Skeletal muscle tissue (tissue), 4 donors: Measurements from ENCODE around the gene CLPSL1. TPM values are rescaled to one million over a fixed set of nuclear protein-coding genes. Genes with fewer than 3 reads are reported as not detected.

ENCODE experiments used
- H3K27ac ChIP-seq: one replicate; pipeline ENCODE4 v1.7.0; 2013; ENCODE audit warnings: mild to moderate bottlenecking, low read depth, low read length, inconsistent platforms
- H3K27me3 ChIP-seq, 3 donors: one replicate each; pipeline ENCODE4 v1.7.0; 2013; ENCODE audit warnings: low read length in 3 of 3; ENCODE audit not compliant: control insufficient read depth in 3 of 3, insufficient read depth in 3 of 3
- H3K36me3 ChIP-seq, 3 donors: one replicate each; pipeline ENCODE4 v1.7.0; 2013; ENCODE audit warnings: low read length in 3 of 3; ENCODE audit not compliant: control insufficient read depth in 3 of 3, insufficient read depth in 3 of 3
- H3K4me1 ChIP-seq, 3 donors: one replicate each; pipeline ENCODE4 v1.7.0; 2013; ENCODE audit warnings: low read length in 3 of 3, mild to moderate bottlenecking in 3 of 3; ENCODE audit not compliant: control insufficient read depth in 3 of 3, insufficient read depth in 3 of 3
- H3K4me3 ChIP-seq, 3 donors: one replicate each; pipeline ENCODE4 v1.7.0; 2013; ENCODE audit warnings: low read length in 3 of 3
- H3K9ac ChIP-seq, 3 donors: one replicate each; pipeline ENCODE4 v1.7.0; 2013; ENCODE audit warnings: low read length in 3 of 3, mild to moderate bottlenecking in 3 of 3, moderate library complexity in 2 of 3, low read depth in 1 of 3
- H3K9me3 ChIP-seq, 3 donors: one replicate each; pipeline ENCODE4 v1.7.0; 2013; ENCODE audit warnings: low read length in 3 of 3; ENCODE audit not compliant: control insufficient read depth in 3 of 3
- total RNA-seq: library from RNA; depleted of rRNA; stranded (reverse); fragments of >200 nt; gene quantifications from one replicate; pipeline ENCODE4 v1.2.3, GENCODE V29; 2014
- donor health status: Osteomylitis.

CLPSL1 gene
- total RNA-seq, 1 donor from 2014 or later: not detected

GRCh38 chr6:35790683-35791082 is 9.9 kb downstream of the CLPSL1 start:
- Histone ChIP-seq H3K4me3 (no peak overlapping the region), H3K27ac (no peak overlapping the region), H3K9me3 (no peaks in the 10 kb centered on the region), H3K4me1 (no peaks in the 10 kb centered on the region), H3K36me3 (no peaks in the 10 kb centered on the region), H3K27me3 (peaks cover 19 to 42% (median 25%) of the 10 kb centered on the region in 3 donors), H3K9ac (no peak overlapping the region)

- H3K9ac ChIP-seq: no peak overlapping the region
- H3K9me3 ChIP-seq: no peaks in the 10 kb centered on the region
- H3K27me3 ChIP-seq: peaks cover 0 to 21% (median 9%) of the 10 kb centered on the region in 3 donors
- no peak overlapping the region for H3K27ac ChIP-seq
- no peak overlapping the region for H3K4me3 ChIP-seq
- no peaks in the 10 kb centered on the region for H3K36me3 ChIP-seq
- H3K4me1 ChIP-seq: no peaks in the 10 kb centered on the region
These were observed 14.0 kb downstream of the CLPSL1 start for GRCh38 chr6:35794536-35795452.

- Histone ChIP-seq H3K36me3 (no peaks in the 10 kb centered on the region), H3K9ac (no peak overlapping the region), H3K4me3 (no peak overlapping the region), H3K27me3 (peaks cover 0 to 21% (median 9%) of the 10 kb centered on the region in 3 donors), H3K27ac (no peak overlapping the region), H3K9me3 (no peaks in the 10 kb centered on the region), H3K4me1 (no peaks in the 10 kb centered on the region)
These were observed 14.7 kb downstream of the CLPSL1 start for GRCh38 chr6:35795453-35796071.

- Histone ChIP-seq H3K4me1 (no peaks in the 10 kb centered on the region), H3K27ac (no peak overlapping the region), H3K9me3 (no peaks in the 10 kb centered on the region), H3K27me3 (peaks cover 0 to 21% (median 9%) of the 10 kb centered on the region in 3 donors), H3K9ac (no peak overlapping the region), H3K4me3 (no peak overlapping the region), H3K36me3 (no peaks in the 10 kb centered on the region)
These were observed 15.4 kb downstream of the CLPSL1 start for GRCh38 chr6:35796236-35796635.

- H3K4me3 ChIP-seq: no peak overlapping the region
- no peaks in the 10 kb centered on the region for H3K4me1 ChIP-seq
- no peak overlapping the region for H3K9ac ChIP-seq
- no peaks in the 10 kb centered on the region for H3K9me3 ChIP-seq
- H3K36me3 ChIP-seq: no peaks in the 10 kb centered on the region
- peaks cover 0 to 15% (median 9%) of the 10 kb centered on the region in 3 donors for H3K27me3 ChIP-seq
- no peak overlapping the region for H3K27ac ChIP-seq
These were observed 17.2 kb downstream of the CLPSL1 start for GRCh38 chr6:35797837-35798526.

- Histone ChIP-seq H3K27ac (no peak overlapping the region), H3K27me3 (peaks cover 0 to 15% (median 9%) of the 10 kb centered on the region in 3 donors), H3K9me3 (no peaks in the 10 kb centered on the region), H3K36me3 (no peaks in the 10 kb centered on the region), H3K4me1 (no peaks in the 10 kb centered on the region), H3K4me3 (no peak overlapping the region), H3K9ac (no peak overlapping the region)
These were observed 17.9 kb downstream of the CLPSL1 start for GRCh38 chr6:35798706-35799105.

- H3K4me1 ChIP-seq: no peaks in the 10 kb centered on the region
- no peak overlapping the region for H3K27ac ChIP-seq
- peaks cover 8 to 17% (median 12%) of the 10 kb centered on the region in 3 donors for H3K27me3 ChIP-seq
- H3K4me3 ChIP-seq: no peak overlapping the region
- H3K9ac ChIP-seq: no peak overlapping the region
- H3K36me3 ChIP-seq: no peaks in the 10 kb centered on the region
- no peaks in the 10 kb centered on the region for H3K9me3 ChIP-seq
These were observed 20.3 kb downstream of the CLPSL1 start for GRCh38 chr6:35801148-35801547.

- no peak within 1 kb of the TSS for H3K9ac ChIP-seq
- peak within 1 kb of the TSS in 1 of 3 donors; percentile 29 for H3K4me3 ChIP-seq
- H3K27ac ChIP-seq: no peak within 1 kb of the TSS
- no peaks in the 10 kb centered on the region for H3K4me1 ChIP-seq
- H3K36me3 ChIP-seq: no peaks in the 10 kb centered on the region
- no peaks in the 10 kb centered on the region for H3K9me3 ChIP-seq
- peaks cover 6 to 20% (median 17%) of the 10 kb centered on the region in 3 donors for H3K27me3 ChIP-seq
These were observed 24.3 kb downstream of the CLPSL1 start, which contains the start of gene LHFPL5 for GRCh38 chr6:35804996-35805736. Gene LHFPL5, plus strand, starts transcription at chr6:35805352. Its CDS starts 319 bp downstream, at chr6:35805671.

GRCh38 chr6:35808688-35809087 is 27.9 kb downstream of the CLPSL1 start:
- Histone ChIP-seq H3K9me3 (no peaks in the 10 kb centered on the region), H3K4me3 (no peak overlapping the region), H3K27me3 (peaks cover 6 to 26% (median 17%) of the 10 kb centered on the region in 3 donors), H3K27ac (no peak overlapping the region), H3K4me1 (peaks cover 0 to 9% (median 3%) of the 10 kb centered on the region in 3 donors), H3K36me3 (no peaks in the 10 kb centered on the region), H3K9ac (no peak overlapping the region)
